NCI-H1417 (cell line): ENCODE measurements around the gene TRIM15.
"Not testable (repeated sequence)": the region's sequence is repeated elsewhere in the genome, so short reads cannot be mapped to it uniquely, and the experiment has no call there.

Source experiments
- DNase-seq, 3 experiments: peaks; one replicate each; lab custom pipeline; 2025; lab: John Stamatoyannopoulos, UW

The TRIM15 gene

GRCh38 chr6:30163090-30163917 is at the start of gene TRIM15:
Gene TRIM15 (plus strand): TSS chr6:30163546. CDS start chr6:30163685, 139 bp downstream.
- DNase-seq: no peak

- DNase-seq: no peak
These were observed 49.5 kb upstream of the TRIM15 start for GRCh38 chr6:30113841-30114240.

- DNase-seq: no peak
These were observed 46.6 kb upstream of the TRIM15 start for GRCh38 chr6:30116724-30117123.

- not testable (repeated sequence) for DNase-seq
These were observed 44.7 kb upstream of the TRIM15 start for GRCh38 chr6:30118691-30119090.

GRCh38 chr6:30121446-30122366 is 41.6 kb upstream of the TRIM15 start:
- no peak for DNase-seq

GRCh38 chr6:30122515-30122914 is 40.8 kb upstream of the TRIM15 start:
- DNase-seq: no peak

- no peak for DNase-seq
These were observed 35.9 kb upstream of the TRIM15 start for GRCh38 chr6:30127238-30128093.

- peak in 1 of 3 experiments; percentile 7 for DNase-seq
These were observed 33.8 kb upstream of the TRIM15 start for GRCh38 chr6:30129265-30130178.

- no peak for DNase-seq
These were observed 33.1 kb upstream of the TRIM15 start for GRCh38 chr6:30130179-30130679.

GRCh38 chr6:30130887-30131862 is 32.2 kb upstream of the TRIM15 start:
- DNase-seq: peak; percentile 50 to 86 (median 72)

GRCh38 chr6:30131947-30132497 is 31.3 kb upstream of the TRIM15 start:
- no peak for DNase-seq

GRCh38 chr6:30135147-30135546 is 28.2 kb upstream of the TRIM15 start:
- DNase-seq: no peak

GRCh38 chr6:30135757-30136156 is 27.6 kb upstream of the TRIM15 start, which contains the start of gene TRIM40:
Gene TRIM40 (plus strand): TSS chr6:30136140. CDS start chr6:30137037, 897 bp downstream.
- DNase-seq: no peak

- DNase-seq: no peak
These were observed 26.6 kb upstream of the TRIM15 start for GRCh38 chr6:30136570-30137286.

GRCh38 chr6:30140240-30140639 is 23.1 kb upstream of the TRIM15 start:
- DNase-seq: not testable (repeated sequence)

- DNase-seq: no peak
These were observed 20.7 kb upstream of the TRIM15 start for GRCh38 chr6:30142665-30143064.

- DNase-seq: no peak
These were observed 19.6 kb upstream of the TRIM15 start for GRCh38 chr6:30143780-30144179.

GRCh38 chr6:30144811-30145210 is 18.5 kb upstream of the TRIM15 start:
- no peak for DNase-seq
